OCI-LY7 (cell line): Measurements from ENCODE around the gene S100A8. TPM values are rescaled to one million over a fixed set of nuclear protein-coding genes. Genes with fewer than 3 reads are reported as not detected.

Experiments
- BruUV-seq: library from RNA; stranded (reverse); fragments of 400-500 nt; replicated peaks from 2 replicates; lab custom pipeline; 2021; lab: Mats Ljungman, UMichigan
- CTCF ChIA-PET: fragments of 300-600 bp; sonication (Branson Sonifier 250); formaldehyde crosslinking; loops from one replicate; lab custom pipeline; 2022; ENCODE audit warnings: antibody characterized with exemption; ENCODE audit not compliant: unreplicated experiment; lab: Charles Lee
- POLR2A ChIA-PET: fragments of 300-600 bp; sonication (Branson Sonifier 250); formaldehyde crosslinking; loops from one replicate; lab custom pipeline; 2022; ENCODE audit warnings: antibody characterized with exemption; lab: Charles Lee
- DNase-seq: peaks from one replicate; pipeline ENCODE4 v3.0.0-alpha.2; 2015; ENCODE audit warnings: low spot score
- H2AFZ ChIP-seq: fragments of 200-600 bp; sonication (generic), shearing (Covaris generic); 2 replicates; pipeline ENCODE4 v1.6.1; 2014; ENCODE audit warnings: mild to moderate bottlenecking, antibody characterized with exemption, low read length, moderate library complexity
- H3K27ac ChIP-seq: fragments of 200-600 bp; sonication (generic); 2 replicates; pipeline ENCODE4 v1.5.1; 2014; ENCODE audit warnings: mixed run types, low read depth, mild to moderate bottlenecking, moderate library complexity, low read length, inconsistent platforms; ENCODE audit not compliant: poor library complexity, severe bottlenecking
- H3K36me3 ChIP-seq: fragments of 200-600 bp; sonication (generic); 2 replicates; pipeline ENCODE4 v1.6.1; 2014; ENCODE audit warnings: mild to moderate bottlenecking, antibody characterized with exemption, low read length, moderate library complexity, mixed read lengths; ENCODE audit not compliant: insufficient read depth
- H3K4me1 ChIP-seq: fragments of 200-600 bp; sonication (generic); 2 replicates; pipeline ENCODE4 v1.5.1; 2014; ENCODE audit warnings: mild to moderate bottlenecking, low read length; ENCODE audit not compliant: insufficient read depth, poor library complexity, severe bottlenecking
- H3K4me2 ChIP-seq: fragments of 200-600 bp; sonication (generic); 2 replicates; pipeline ENCODE4 v1.6.1; 2014; ENCODE audit warnings: mild to moderate bottlenecking, low read length
- H3K4me3 ChIP-seq: fragments of 200-600 bp; sonication (generic); 2 replicates; pipeline ENCODE4 v1.5.1; 2014; ENCODE audit warnings: mild to moderate bottlenecking, low read depth, low read length; ENCODE audit not compliant: poor library complexity, severe bottlenecking
- H3K79me2 ChIP-seq: fragments of 200-600 bp; sonication (generic); 2 replicates; pipeline ENCODE4 v1.6.1; 2016; ENCODE audit warnings: low read depth, mild to moderate bottlenecking, low read length, moderate library complexity, mixed read lengths; ENCODE audit not compliant: insufficient read depth
- H3K9me2 ChIP-seq: fragments of 200-600 bp; sonication (generic); 2 replicates; pipeline ENCODE4 v1.6.1; 2016; ENCODE audit warnings: mild to moderate bottlenecking, low read length, mixed read lengths; ENCODE audit not compliant: insufficient read depth
- H3K9me3 ChIP-seq: fragments of 200-600 bp; sonication (generic); 2 replicates; pipeline ENCODE4 v1.6.1; 2014; ENCODE audit warnings: mild to moderate bottlenecking, mixed run types, low read length, mixed read lengths
- H4K20me1 ChIP-seq: fragments of 200-600 bp; sonication (generic); 2 replicates; pipeline ENCODE4 v1.6.1; 2014; ENCODE audit warnings: mild to moderate bottlenecking, antibody characterized with exemption, low read length, moderate library complexity, mixed read lengths; ENCODE audit not compliant: insufficient read depth
- CTCF ChIP-seq: fragments of 200-600 bp; sonication (generic); conservative IDR thresholded peaks from 2 replicates; pipeline ENCODE4 v1.5.1; 2014; ENCODE audit warnings: mild to moderate bottlenecking, antibody characterized with exemption, low read length, moderate library complexity, mixed read lengths
- EZH2phosphoT487 ChIP-seq: fragments of 200-600 bp; sonication (generic); IDR thresholded peaks from 2 replicates; pipeline ENCODE4 v1.6.1; 2018; ENCODE audit warnings: low read depth, borderline replicate concordance, mild to moderate bottlenecking, mixed run types, antibody characterized with exemption, low read length, moderate library complexity, mixed read lengths
- intact Hi-C: fragments of 100-400 bp; cut with micrococcal nuclease; formaldehyde crosslinking; loops from one replicate; pipeline ENCODE4 v1.10.0; 2022; ENCODE audit not compliant: unreplicated experiment
- total RNA-seq, 2 experiments: library from RNA; depleted of rRNA in 1 of 2; stranded (reverse); fragments of >200 nt in 1 of 2; shearing (Covaris generic) in 1 of 2; gene quantifications; 2 replicates each; pipeline ENCODE4 v1.2.3, GENCODE V29; 2014 to 2022

Gene S100A8
- total RNA-seq, 2 experiments from 2014 or later = not detected

- Histone ChIP-seq H3K4me1 (no peaks in the 10 kb centered on the region), H3K27ac (no peak overlapping the region), H3K9me3 (no peaks in the 10 kb centered on the region), H3K9me2 (no peaks in the 10 kb centered on the region), H3K79me2 (no peaks in the 10 kb centered on the region), H2AFZ (no peak overlapping the region), H3K4me2 (no peak overlapping the region), H3K4me3 (no peak overlapping the region), H4K20me1 (no peaks in the 10 kb centered on the region), H3K36me3 (no peaks in the 10 kb centered on the region)
- intact Hi-C loops = no loop called here
- POLR2A ChIA-PET = no interaction called here
- CTCF ChIA-PET = no interaction called here
- BruUV-seq = no TSS peak
- TF ChIP-seq EZH2phosphoT487 (no peak), CTCF (no peak)
- DNase-seq = no peak
Observed at GRCh38 chr1:153389401-153389800, 1.5 kb downstream of the S100A8 start.

- no peak overlapping the region for H3K4me3 ChIP-seq
- no peaks in the 10 kb centered on the region for H3K36me3 ChIP-seq
- H2AFZ ChIP-seq = no peak overlapping the region
- no peaks in the 10 kb centered on the region for H4K20me1 ChIP-seq
- POLR2A ChIA-PET = no interaction called here
- no peaks in the 10 kb centered on the region for H3K9me2 ChIP-seq
- no TSS peak for BruUV-seq
- H3K79me2 ChIP-seq = no peaks in the 10 kb centered on the region
- H3K9me3 ChIP-seq = no peaks in the 10 kb centered on the region
- CTCF ChIA-PET = no interaction called here
- no peak for DNase-seq
- no peak for TF ChIP-seq CTCF
- no peak for TF ChIP-seq EZH2phosphoT487
- intact Hi-C loops = no loop called here
- H3K27ac ChIP-seq = no peak overlapping the region
- H3K4me1 ChIP-seq = no peaks in the 10 kb centered on the region
- no peak overlapping the region for H3K4me2 ChIP-seq
Observed at GRCh38 chr1:153387785-153388184, 3.1 kb downstream of the S100A8 start.

GRCh38 chr1:153387001-153387400 lies 3.9 kb downstream of the S100A8 start:
- intact Hi-C loops = no loop called here
- Histone ChIP-seq H3K9me2 (no peaks in the 10 kb centered on the region), H3K36me3 (no peaks in the 10 kb centered on the region), H4K20me1 (no peaks in the 10 kb centered on the region), H2AFZ (no peak overlapping the region), H3K4me3 (no peak overlapping the region), H3K4me2 (no peak overlapping the region), H3K9me3 (no peaks in the 10 kb centered on the region), H3K79me2 (no peaks in the 10 kb centered on the region), H3K27ac (no peak overlapping the region), H3K4me1 (no peaks in the 10 kb centered on the region)
- ChIA-PET CTCF (no interaction called here), POLR2A (no interaction called here)
- TF ChIP-seq CTCF (no peak), EZH2phosphoT487 (no peak)
- DNase-seq = no peak
- BruUV-seq = no TSS peak
